Mesenchymal stem cell (in vitro differentiated cells and primary cell): ENCODE data around the gene UGT1A6.
"Not testable (repeated sequence)": the region's sequence is repeated elsewhere in the genome, so short reads cannot be mapped to it uniquely, and the experiment has no call there.

Source experiments
- DNase-seq: peaks from one replicate; pipeline ENCODE4 v3.0.0-alpha.2; 2013
- H2AFZ ChIP-seq: one replicate; pipeline ENCODE4 v1.6.1; 2013; ENCODE audit warnings: low read depth, mild to moderate bottlenecking, control low read depth, inconsistent platforms, low read length, moderate library complexity
- H2AK5ac ChIP-seq: 2 replicates; pipeline ENCODE4 v1.6.1; 2013; ENCODE audit warnings: low read length, moderate library complexity, mild to moderate bottlenecking, inconsistent platforms; ENCODE audit not compliant: severe bottlenecking
- H2BK120ac ChIP-seq: one replicate; pipeline ENCODE4 v1.6.1; 2013; ENCODE audit warnings: low read depth, mild to moderate bottlenecking, inconsistent platforms, low read length, moderate library complexity
- H2BK12ac ChIP-seq, 2 experiments: one replicate each; pipeline ENCODE4 v1.6.1; 2013; ENCODE audit warnings: inconsistent platforms in 2 of 2, low read length in 2 of 2, mild to moderate bottlenecking in 2 of 2, moderate library complexity in 2 of 2, control low read depth in 1 of 2
- H2BK15ac ChIP-seq: one replicate; pipeline ENCODE4 v1.6.1; 2013; ENCODE audit warnings: mild to moderate bottlenecking, low read depth, inconsistent platforms; ENCODE audit not compliant: poor library complexity, severe bottlenecking
- H2BK5ac ChIP-seq: 2 replicates; pipeline ENCODE4 v1.6.1; 2013; ENCODE audit warnings: low read depth, mild to moderate bottlenecking, low read length, control low read depth, inconsistent platforms; ENCODE audit not compliant: poor library complexity, severe bottlenecking
- H3K14ac ChIP-seq, 2 experiments: one replicate each; pipeline ENCODE4 v1.6.1; 2013; ENCODE audit warnings: inconsistent platforms in 2 of 2, low read length in 2 of 2, control low read depth in 1 of 2, mild to moderate bottlenecking in 1 of 2, moderate library complexity in 1 of 2
- H3K18ac ChIP-seq, 2 experiments: one replicate each; pipeline ENCODE4 v1.6.1; 2013; ENCODE audit warnings: inconsistent platforms in 2 of 2, low read length in 2 of 2, control low read depth in 1 of 2, low read depth in 1 of 2, mild to moderate bottlenecking in 1 of 2
- H3K23ac ChIP-seq, 2 experiments: one replicate each; pipeline ENCODE4 v1.6.1; 2013; ENCODE audit warnings: inconsistent platforms in 2 of 2, low read length in 2 of 2, mild to moderate bottlenecking in 2 of 2, moderate library complexity in 2 of 2, control low read depth in 1 of 2
- H3K27ac ChIP-seq: 2 replicates; pipeline ENCODE4 v1.5.1; 2013; ENCODE audit warnings: mild to moderate bottlenecking, moderate library complexity, low read length, control low read depth, inconsistent platforms; ENCODE audit not compliant: poor library complexity, severe bottlenecking
- H3K27me3 ChIP-seq, 2 experiments: 2 replicates each; pipeline versions ENCODE4 v1.6.1 to v1.7.0; 2013; ENCODE audit warnings: low read length in 2 of 2, mild to moderate bottlenecking in 2 of 2, moderate library complexity in 2 of 2, control low read depth in 1 of 2, inconsistent platforms in 1 of 2; ENCODE audit not compliant: control insufficient read depth in 1 of 2, insufficient read depth in 1 of 2
- H3K36me3 ChIP-seq, 2 experiments: 2 replicates each; pipeline versions ENCODE4 v1.6.1 to v1.7.0; 2013; ENCODE audit warnings: low read length in 2 of 2, control low read depth in 1 of 2, inconsistent platforms in 1 of 2, low read depth in 1 of 2, mild to moderate bottlenecking in 1 of 2; ENCODE audit not compliant: insufficient read depth in 2 of 2, control insufficient read depth in 1 of 2
- H3K4ac ChIP-seq, 2 experiments: one replicate each; pipeline ENCODE4 v1.6.1; 2013; ENCODE audit warnings: inconsistent platforms in 2 of 2, low read length in 2 of 2, mild to moderate bottlenecking in 2 of 2, moderate library complexity in 2 of 2, control low read depth in 1 of 2, low read depth in 1 of 2
- H3K4me1 ChIP-seq: 2 replicates; pipeline ENCODE4 v1.6.1; 2013; ENCODE audit warnings: low read depth, low read length, control low read depth; ENCODE audit not compliant: control insufficient read depth, insufficient read depth
- H3K4me2 ChIP-seq: 2 replicates; pipeline ENCODE4 v1.6.1; 2013; ENCODE audit warnings: low read length, mild to moderate bottlenecking, inconsistent platforms; ENCODE audit not compliant: poor library complexity, severe bottlenecking
- H3K4me3 ChIP-seq, 2 experiments: 2 replicates each; pipeline versions ENCODE4 v1.5.1 to v1.7.0; 2013; ENCODE audit warnings: low read length in 2 of 2, mild to moderate bottlenecking in 2 of 2, control low read depth in 1 of 2, low read depth in 1 of 2; ENCODE audit not compliant: insufficient read depth in 1 of 2
- H3K79me1 ChIP-seq: replicated peaks from 2 replicates; pipeline ENCODE4 v1.6.1; 2013; ENCODE audit warnings: mild to moderate bottlenecking, control low read depth, low read length, inconsistent platforms; ENCODE audit not compliant: poor library complexity, severe bottlenecking
- H3K9ac ChIP-seq: 2 replicates; pipeline ENCODE4 v1.7.0; 2013; ENCODE audit warnings: mild to moderate bottlenecking, low read length, moderate library complexity
- H3K9me3 ChIP-seq: 2 replicates; pipeline ENCODE4 v1.7.0; 2013; ENCODE audit warnings: mild to moderate bottlenecking, low read length; ENCODE audit not compliant: control insufficient read depth
- H4K8ac ChIP-seq: one replicate; pipeline ENCODE4 v1.6.1; 2013; ENCODE audit warnings: inconsistent platforms, mild to moderate bottlenecking, low read length, moderate library complexity
- H4K91ac ChIP-seq: one replicate; pipeline ENCODE4 v1.6.1; 2013; ENCODE audit warnings: mild to moderate bottlenecking, low read length, inconsistent platforms
- WGBS: methylation state at CpG from one replicate; pipeline ENCODE4 v1.1.7; 2013; ENCODE audit warnings: mixed read lengths; 5-methylcytosine and 5-hydroxymethylcytosine counted together

The UGT1A6 gene

DNA sequence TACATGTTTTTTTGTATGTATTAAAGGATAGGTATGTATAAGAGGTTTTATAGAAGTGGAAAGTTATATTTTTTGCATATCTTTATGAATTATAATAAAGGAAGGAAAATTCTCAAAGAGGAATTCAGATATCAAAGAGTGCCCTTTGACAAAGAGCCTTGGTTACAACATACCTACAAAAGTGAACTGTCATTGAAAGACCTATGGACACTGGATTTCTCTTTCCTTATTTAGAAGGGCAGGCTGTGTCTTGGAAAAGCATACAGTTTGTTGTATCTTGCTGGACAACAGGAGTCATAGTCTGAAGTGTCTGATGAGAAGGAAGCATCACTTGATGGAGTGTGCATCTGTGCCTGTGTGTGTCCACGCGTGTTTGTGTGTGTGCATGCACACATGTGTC is 41.3 kb upstream of the UGT1A6 start:
- Histone ChIP-seq H2BK15ac (no peak overlapping the region), H3K4me1 (no peaks in the 10 kb centered on the region), H3K9ac (no peak overlapping the region), H4K8ac (no peak overlapping the region), H2BK5ac (no peak overlapping the region), H3K4me3 (no peak overlapping the region), H2AFZ (no peak overlapping the region), H3K27me3 (peaks cover 0 to 4% of the 10 kb centered on the region in 2 experiments), H2BK120ac (no peak overlapping the region), H3K4ac (no peak overlapping the region), H3K14ac (no peak overlapping the region), H3K36me3 (no peaks in the 10 kb centered on the region), H3K18ac (no peak overlapping the region), H2BK12ac (no peak overlapping the region), H3K9me3 (peaks cover 3% of the 10 kb centered on the region), H3K4me2 (no peak overlapping the region), H2AK5ac (no peak overlapping the region), H3K23ac (no peak overlapping the region), H3K27ac (no peak overlapping the region), H4K91ac (no peak overlapping the region), H3K79me1 (no peaks in the 10 kb centered on the region)
- DNase-seq = no peak
- 100% methylated on average over 2 of the region's 2 CpGs for WGBS

DNA sequence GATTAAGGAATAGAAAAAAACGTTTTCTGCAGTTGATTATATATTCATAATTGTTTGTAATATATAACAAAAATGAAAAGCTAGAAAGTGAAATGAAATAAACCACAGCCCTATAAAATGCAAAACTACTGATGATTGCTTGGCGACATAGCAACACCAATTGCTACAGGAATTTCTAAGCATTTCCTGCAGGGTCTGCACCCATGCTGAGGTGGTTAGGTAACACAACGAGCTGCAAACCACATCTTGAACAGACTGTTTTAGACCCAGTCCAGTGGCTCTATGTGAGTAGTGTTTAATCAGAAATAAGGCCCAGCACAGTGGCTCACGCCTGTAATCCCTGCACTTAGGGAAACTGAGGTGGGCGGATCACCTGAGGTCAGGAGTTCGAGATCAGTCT is 38.2 kb upstream of the UGT1A6 start:
- no peak overlapping the region for H3K23ac ChIP-seq
- no peak overlapping the region for H2BK15ac ChIP-seq

DNA sequence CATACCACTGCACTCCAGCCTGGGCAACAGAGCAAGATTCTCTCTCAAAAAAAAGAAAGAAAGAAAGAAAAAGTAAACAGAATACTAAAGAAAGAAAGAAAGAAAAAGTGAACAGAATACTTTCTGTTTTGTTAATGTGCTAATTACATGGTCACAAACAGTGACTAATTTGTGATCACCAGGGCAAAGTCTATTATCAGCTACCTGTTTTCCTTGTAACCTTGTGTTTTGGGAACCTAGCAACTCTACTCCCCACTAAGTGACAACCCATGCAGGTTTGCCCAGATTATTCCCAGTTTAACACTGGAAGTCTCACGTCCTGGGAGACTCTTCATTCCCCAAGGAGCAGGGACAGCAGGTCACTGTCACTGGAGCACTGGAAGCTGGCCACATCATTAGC is 37.6 kb upstream of the UGT1A6 start:
- Histone ChIP-seq H3K9me3 (no peaks in the 10 kb centered on the region), H3K79me1 (no peaks in the 10 kb centered on the region), H3K36me3 (no peaks in the 10 kb centered on the region), H2AFZ (no peak overlapping the region), H3K27me3 (peaks cover 2 to 9% of the 10 kb centered on the region in 2 experiments), H3K4me3 (no peak overlapping the region), H3K14ac (no peak overlapping the region), H3K4ac (no peak overlapping the region), H2BK15ac (no peak overlapping the region), H2BK12ac (no peak overlapping the region), H3K4me1 (no peaks in the 10 kb centered on the region), H3K18ac (no peak overlapping the region), H3K9ac (no peak overlapping the region), H2AK5ac (no peak overlapping the region), H3K4me2 (no peak overlapping the region), H3K27ac (no peak overlapping the region), H4K91ac (no peak overlapping the region), H2BK5ac (no peak overlapping the region), H3K23ac (no peak overlapping the region), H4K8ac (no peak overlapping the region), H2BK120ac (no peak overlapping the region)
- DNase-seq = no peak
- 43% methylated on average over 1 of the region's 1 CpG for WGBS

More for the DNA sequence above, 38.2 kb upstream of the UGT1A6 start:
- Histone ChIP-seq H3K4me2 (no peak overlapping the region), H3K4me1 (no peaks in the 10 kb centered on the region), H3K4me3 (no peak overlapping the region), H3K9ac (no peak overlapping the region), H3K18ac (no peak overlapping the region), H2BK12ac (no peak overlapping the region), H3K79me1 (no peaks in the 10 kb centered on the region), H3K4ac (no peak overlapping the region), H2BK120ac (no peak overlapping the region), H4K91ac (no peak overlapping the region), H2BK5ac (no peak overlapping the region), H3K9me3 (no peaks in the 10 kb centered on the region), H2AK5ac (no peak overlapping the region), H3K27ac (no peak overlapping the region), H3K27me3 (peaks cover 2 to 9% of the 10 kb centered on the region in 2 experiments), H4K8ac (no peak overlapping the region), H2AFZ (no peak overlapping the region), H3K36me3 (no peaks in the 10 kb centered on the region), H3K14ac (no peak overlapping the region)
- WGBS = 77% methylated on average over 5 of the region's 6 CpGs
- no peak for DNase-seq

DNA sequence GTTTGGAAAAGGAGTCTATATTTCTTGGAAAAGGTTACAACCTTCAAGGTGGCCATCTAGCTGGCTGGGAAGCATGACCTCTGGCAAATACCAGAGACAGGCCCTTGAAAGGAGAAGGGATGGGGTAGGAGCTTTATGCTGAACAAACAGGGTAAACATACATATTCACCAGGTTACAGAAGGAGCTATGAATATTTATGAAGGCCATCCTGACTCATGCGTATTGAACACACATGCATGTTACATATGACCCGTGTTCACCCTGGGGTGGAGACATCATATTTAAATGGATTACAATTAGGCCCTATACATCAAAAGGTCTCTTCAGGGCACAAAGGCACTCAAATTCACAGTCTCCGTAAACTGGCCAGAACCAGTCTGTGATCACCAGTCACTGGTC is 36.7 kb upstream of the UGT1A6 start:
- not testable (repeated sequence) for H3K36me3 ChIP-seq, H3K4me2 ChIP-seq, H2AK5ac ChIP-seq, H3K4me1 ChIP-seq, H2AFZ ChIP-seq, H3K4ac ChIP-seq, H3K18ac ChIP-seq, H3K14ac ChIP-seq, H2BK15ac ChIP-seq, H4K8ac ChIP-seq, H3K9me3 ChIP-seq, H3K9ac ChIP-seq, H3K27me3 ChIP-seq, H3K27ac ChIP-seq, H3K23ac ChIP-seq, H3K79me1 ChIP-seq, H2BK5ac ChIP-seq, H2BK12ac ChIP-seq, H4K91ac ChIP-seq, H3K4me3 ChIP-seq, DNase-seq, H2BK120ac ChIP-seq
- WGBS = 100% methylated on average over 1 of the region's 3 CpGs
